HepG2 (cell line): ENCODE results near the gene HELZ. TPM values are rescaled to one million over a fixed set of nuclear protein-coding genes. Genes with fewer than 3 reads are reported as not detected.

Source experiments
- AHR ChIP-seq: IDR thresholded peaks from 2 replicates; pipeline ENCODE4 v1.6.1; 2018; ENCODE audit warnings: missing genetic modification reagents, missing compliant biosample characterization
- ARID3A ChIP-seq: IDR thresholded peaks from 2 replicates; pipeline ENCODE4 v1.6.1; 2012; ENCODE audit warnings: low read depth, low read length, improper control_type of control experiment
- DPF2 ChIP-seq: sonication (generic); formaldehyde crosslinking; IDR thresholded peaks from 2 replicates; pipeline ENCODE4 v1.4.0; 2020; ENCODE audit warnings: mild to moderate bottlenecking, low read depth, missing genetic modification reagents, borderline replicate concordance
- FUBP1 ChIP-seq: sonication (generic); formaldehyde crosslinking; IDR thresholded peaks from 2 replicates; pipeline ENCODE4 v1.5.1; 2020; ENCODE audit warnings: missing genetic modification reagents, mild to moderate bottlenecking, borderline replicate concordance
- MYC ChIP-seq: sonication (generic); formaldehyde crosslinking; IDR thresholded peaks from 2 replicates; pipeline ENCODE4 v1.9.0; 2021; ENCODE audit warnings: missing genetic modification reagents, borderline replicate concordance
- NR2F1 ChIP-seq, 2 experiments: fragments of 450-650 bp in 1 of 2; formaldehyde crosslinking in 1 of 2; IDR thresholded peaks; 2 replicates each; pipeline versions ENCODE4 v1.5.0 to v1.6.1; 2016 to 2020; ENCODE audit warnings: mild to moderate bottlenecking in 1 of 2, missing compliant biosample characterization in 1 of 2, missing genetic modification reagents in 1 of 2, moderate library complexity in 1 of 2
- PCBP1 ChIP-seq: fragments of 200-400 bp; formaldehyde crosslinking; IDR thresholded peaks from 2 replicates; pipeline ENCODE4 v1.6.1; 2017; ENCODE audit warnings: mild to moderate bottlenecking, low read depth, low read length, borderline replicate concordance
- ZEB1 ChIP-seq: IDR thresholded peaks from 2 replicates; pipeline ENCODE4 v1.6.1; 2012; ENCODE audit warnings: mild to moderate bottlenecking, low read depth, inconsistent platforms; ENCODE audit not compliant: insufficient replicate concordance
- ZIK1 ChIP-seq: sonication (generic); formaldehyde crosslinking; IDR thresholded peaks from 2 replicates; pipeline ENCODE4 v1.5.0; 2020; ENCODE audit warnings: mild to moderate bottlenecking, low read depth, missing genetic modification reagents, borderline replicate concordance
- ZNF326 ChIP-seq: sonication (generic); formaldehyde crosslinking; IDR thresholded peaks from 2 replicates; pipeline ENCODE4 v1.4.0; 2020; ENCODE audit warnings: missing genetic modification reagents, borderline replicate concordance
- ZNF431 ChIP-seq: sonication (generic); formaldehyde crosslinking; IDR thresholded peaks from 2 replicates; pipeline ENCODE4 v1.9.0; 2022; ENCODE audit warnings: missing genetic modification reagents, low read depth, mild to moderate bottlenecking, borderline replicate concordance
- ZNF652 ChIP-seq: IDR thresholded peaks from 2 replicates; pipeline ENCODE4 v1.6.1; 2016; ENCODE audit warnings: low read depth, borderline replicate concordance
- ZNF678 ChIP-seq: sonication (generic); formaldehyde crosslinking; IDR thresholded peaks from 2 replicates; pipeline ENCODE4 v1.4.0; 2020; ENCODE audit warnings: mild to moderate bottlenecking, missing genetic modification reagents
- ZSCAN22 ChIP-seq: sonication (generic); formaldehyde crosslinking; IDR thresholded peaks from 2 replicates; pipeline ENCODE4 v1.4.0; 2020; ENCODE audit warnings: mild to moderate bottlenecking, missing genetic modification reagents
- polyA plus RNA-seq, 8 experiments: library from polyadenylated mRNA; depleted of rRNA in 3 of 8; stranded (reverse) in 7 of 8; unstranded in 1 of 8; fragments of >200 nt; fragmentation: Illumina TruSeq in 4 of 8; extraction: Trizol in 4 of 8; gene quantifications; 2 replicates each; pipeline versions ENCODE4 v1.2.1 to v1.2.3, GENCODE V29; 2011 to 2016; ENCODE audit warnings: low read depth in 4 of 8, missing spikeins in 1 of 8, mixed read lengths in 1 of 8; ENCODE audit not compliant: insufficient read depth in 1 of 8
- total RNA-seq, 5 experiments: library from RNA; depleted of rRNA; stranded (reverse); fragments of >200 nt; fragmentation: Illumina TruSeq; extraction: Trizol; gene quantifications; 2 replicates each; pipeline ENCODE4 v1.2.3, GENCODE V29; 2016; ENCODE audit warnings: low read depth in 1 of 5
- TF ChIP-seq, protein P1 (sequence below): IDR thresholded peaks from 2 replicates; pipeline ENCODE4 v1.6.1; 2016; ENCODE audit warnings: missing biosample characterization, missing genetic modification reagents, low read depth
- TF ChIP-seq, protein P2 (sequence below): sonication (generic); formaldehyde crosslinking; IDR thresholded peaks from 2 replicates; pipeline ENCODE4 v1.5.0; 2020; ENCODE audit warnings: missing genetic modification reagents, mild to moderate bottlenecking, borderline replicate concordance
- TF ChIP-seq, protein P3 (sequence below): sonication (generic); formaldehyde crosslinking; IDR thresholded peaks from 2 replicates; pipeline ENCODE4 v1.4.0; 2020; ENCODE audit warnings: mild to moderate bottlenecking, missing genetic modification reagents
- TF ChIP-seq, protein P4 (sequence below), 2 experiments: sonication (generic) in 1 of 2; formaldehyde crosslinking in 1 of 2; IDR thresholded peaks; 2 replicates each; pipeline versions ENCODE4 v1.4.0 to v1.6.1; 2018 to 2020; ENCODE audit warnings: missing genetic modification reagents in 2 of 2, borderline replicate concordance in 1 of 2, low read depth in 1 of 2, mild to moderate bottlenecking in 1 of 2, missing biosample characterization in 1 of 2
- TF ChIP-seq, protein P5 (sequence below): sonication (generic); formaldehyde crosslinking; IDR thresholded peaks from 2 replicates; pipeline ENCODE4 v1.4.0; 2020; ENCODE audit warnings: missing genetic modification reagents, low read depth, mild to moderate bottlenecking, borderline replicate concordance

Gene HELZ
- total and polyA plus RNA-seq, 2 of the 13 experiments (the other 11 are each of a cell fraction or from before 2014, with no cell fraction given): 35.3 to 52.4 TPM

DNA sequence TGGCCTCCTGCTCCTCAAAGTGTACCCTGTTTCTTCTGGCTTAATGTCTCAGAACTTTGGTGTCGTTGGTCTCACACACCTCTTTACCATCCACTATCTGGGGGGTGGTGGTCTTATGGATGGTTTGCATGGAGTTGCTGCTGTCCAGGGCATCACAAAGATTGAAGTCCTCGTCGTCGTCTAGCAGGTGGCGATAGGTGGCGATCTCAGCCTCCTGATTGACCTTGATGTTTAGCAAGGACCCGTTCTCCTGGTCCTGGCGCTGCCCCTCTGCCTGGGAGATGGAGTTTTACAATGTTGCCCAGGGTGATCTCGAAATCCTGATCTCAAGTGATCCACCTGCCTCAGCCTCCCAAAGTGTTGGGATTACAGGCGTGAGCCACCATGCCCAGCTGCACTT is 31.1 kb upstream of the HELZ start (continued):
- TF ChIP-seq AHR (CRISPR knock-in tag): no peak
- TF ChIP-seq NR2F1 (CRISPR knock-in tag; IDR thresholded peaks at IDR 0.05): no peak
- TF ChIP-seq, protein P1, sequence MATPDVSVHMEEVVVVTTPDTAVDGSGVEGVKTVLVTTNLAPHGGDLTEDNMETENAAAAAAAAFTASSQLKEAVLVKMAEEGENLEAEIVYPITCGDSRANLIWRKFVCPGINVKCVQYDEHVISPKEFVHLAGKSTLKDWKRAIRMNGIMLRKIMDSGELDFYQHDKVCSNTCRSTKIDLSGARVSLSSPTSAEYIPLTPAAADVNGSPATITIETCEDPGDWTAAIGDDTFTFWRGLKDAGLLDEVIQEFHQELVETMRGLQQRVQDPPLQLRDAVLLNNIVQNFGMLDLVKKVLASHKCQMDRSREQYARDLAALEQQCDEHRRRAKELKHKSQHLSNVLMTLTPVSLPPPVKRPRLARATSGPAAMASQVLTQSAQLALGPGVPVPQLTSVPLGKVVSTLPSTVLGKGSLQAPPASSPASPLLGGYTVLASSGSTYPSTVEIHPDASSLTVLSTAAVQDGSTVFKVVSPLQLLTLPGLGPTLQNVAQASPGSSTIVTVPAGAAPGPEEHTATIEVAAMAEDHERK (CRISPR knock-in tag): no peak
- no peak for TF ChIP-seq FUBP1
- no peak for TF ChIP-seq ZEB1
- TF ChIP-seq, protein P2, sequence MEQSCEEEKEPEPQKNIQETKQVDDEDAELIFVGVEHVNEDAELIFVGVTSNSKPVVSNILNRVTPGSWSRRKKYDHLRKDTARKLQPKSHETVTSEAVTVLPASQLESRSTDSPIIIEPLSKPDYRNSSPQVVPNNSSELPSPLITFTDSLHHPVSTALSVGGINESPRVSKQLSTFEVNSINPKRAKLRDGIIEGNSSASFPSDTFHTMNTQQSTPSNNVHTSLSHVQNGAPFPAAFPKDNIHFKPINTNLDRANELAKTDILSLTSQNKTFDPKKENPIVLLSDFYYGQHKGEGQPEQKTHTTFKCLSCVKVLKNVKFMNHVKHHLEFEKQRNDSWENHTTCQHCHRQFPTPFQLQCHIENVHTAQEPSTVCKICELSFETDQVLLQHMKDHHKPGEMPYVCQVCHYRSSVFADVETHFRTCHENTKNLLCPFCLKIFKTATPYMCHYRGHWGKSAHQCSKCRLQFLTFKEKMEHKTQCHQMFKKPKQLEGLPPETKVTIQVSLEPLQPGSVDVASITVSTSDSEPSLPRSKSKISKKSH (CRISPR knock-in tag): no peak
- TF ChIP-seq, protein P3, sequence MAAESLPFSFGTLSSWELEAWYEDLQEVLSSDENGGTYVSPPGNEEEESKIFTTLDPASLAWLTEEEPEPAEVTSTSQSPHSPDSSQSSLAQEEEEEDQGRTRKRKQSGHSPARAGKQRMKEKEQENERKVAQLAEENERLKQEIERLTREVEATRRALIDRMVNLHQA (CRISPR knock-in tag): no peak
- no peak for TF ChIP-seq ZSCAN22 (CRISPR knock-in tag)
- no peak for TF ChIP-seq ZNF326 (CRISPR knock-in tag)
- TF ChIP-seq, protein P4, sequence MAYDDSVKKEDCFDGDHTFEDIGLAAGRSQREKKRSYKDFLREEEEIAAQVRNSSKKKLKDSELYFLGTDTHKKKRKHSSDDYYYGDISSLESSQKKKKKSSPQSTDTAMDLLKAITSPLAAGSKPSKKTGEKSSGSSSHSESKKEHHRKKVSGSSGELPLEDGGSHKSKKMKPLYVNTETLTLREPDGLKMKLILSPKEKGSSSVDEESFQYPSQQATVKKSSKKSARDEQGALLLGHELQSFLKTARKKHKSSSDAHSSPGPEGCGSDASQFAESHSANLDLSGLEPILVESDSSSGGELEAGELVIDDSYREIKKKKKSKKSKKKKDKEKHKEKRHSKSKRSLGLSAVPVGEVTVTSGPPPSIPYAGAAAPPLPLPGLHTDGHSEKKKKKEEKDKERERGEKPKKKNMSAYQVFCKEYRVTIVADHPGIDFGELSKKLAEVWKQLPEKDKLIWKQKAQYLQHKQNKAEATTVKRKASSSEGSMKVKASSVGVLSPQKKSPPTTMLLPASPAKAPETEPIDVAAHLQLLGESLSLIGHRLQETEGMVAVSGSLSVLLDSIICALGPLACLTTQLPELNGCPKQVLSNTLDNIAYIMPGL (CRISPR knock-in tag; IDR thresholded peaks at IDR 0.05; ENCODE audit: borderline replicate concordance in 1 of 2, low read depth in 1 of 2): 0 out of 4 replicates have a peak, but pooled peaks of 1 of the 2 experiments have one; percentile 47
- TF ChIP-seq ZNF431 (CRISPR knock-in tag): no peak
- no peak for TF ChIP-seq ZNF678
- TF ChIP-seq DPF2 (CRISPR knock-in tag): no peak
- no peak for TF ChIP-seq ZIK1
- no peak for TF ChIP-seq ZNF652 (CRISPR knock-in tag)
- TF ChIP-seq MYC (CRISPR knock-in tag): no peak
- no peak for TF ChIP-seq ARID3A
- no peak for TF ChIP-seq PCBP1
- TF ChIP-seq, protein P5, sequence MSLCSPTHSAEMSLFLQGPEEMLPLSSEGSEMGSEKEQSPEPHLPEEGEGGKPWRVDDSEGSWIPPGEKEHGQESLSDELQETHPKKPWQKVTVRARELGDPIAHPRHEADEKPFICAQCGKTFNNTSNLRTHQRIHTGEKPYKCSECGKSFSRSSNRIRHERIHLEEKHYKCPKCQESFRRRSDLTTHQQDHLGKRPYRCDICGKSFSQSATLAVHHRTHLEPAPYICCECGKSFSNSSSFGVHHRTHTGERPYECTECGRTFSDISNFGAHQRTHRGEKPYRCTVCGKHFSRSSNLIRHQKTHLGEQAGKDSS (CRISPR knock-in tag): no peak
